GM12801 (cell line): ENCODE measurements around the gene GSTT2.

Experiments
- TF ChIP-seq, protein P1 (sequence below): IDR thresholded peaks from one replicate; pipeline ENCODE4 v1.5.1; 2011; ENCODE audit warnings: control low read depth; ENCODE audit not compliant: insufficient read length; ENCODE audit errors: extremely low read depth

GSTT2 gene

DNA sequence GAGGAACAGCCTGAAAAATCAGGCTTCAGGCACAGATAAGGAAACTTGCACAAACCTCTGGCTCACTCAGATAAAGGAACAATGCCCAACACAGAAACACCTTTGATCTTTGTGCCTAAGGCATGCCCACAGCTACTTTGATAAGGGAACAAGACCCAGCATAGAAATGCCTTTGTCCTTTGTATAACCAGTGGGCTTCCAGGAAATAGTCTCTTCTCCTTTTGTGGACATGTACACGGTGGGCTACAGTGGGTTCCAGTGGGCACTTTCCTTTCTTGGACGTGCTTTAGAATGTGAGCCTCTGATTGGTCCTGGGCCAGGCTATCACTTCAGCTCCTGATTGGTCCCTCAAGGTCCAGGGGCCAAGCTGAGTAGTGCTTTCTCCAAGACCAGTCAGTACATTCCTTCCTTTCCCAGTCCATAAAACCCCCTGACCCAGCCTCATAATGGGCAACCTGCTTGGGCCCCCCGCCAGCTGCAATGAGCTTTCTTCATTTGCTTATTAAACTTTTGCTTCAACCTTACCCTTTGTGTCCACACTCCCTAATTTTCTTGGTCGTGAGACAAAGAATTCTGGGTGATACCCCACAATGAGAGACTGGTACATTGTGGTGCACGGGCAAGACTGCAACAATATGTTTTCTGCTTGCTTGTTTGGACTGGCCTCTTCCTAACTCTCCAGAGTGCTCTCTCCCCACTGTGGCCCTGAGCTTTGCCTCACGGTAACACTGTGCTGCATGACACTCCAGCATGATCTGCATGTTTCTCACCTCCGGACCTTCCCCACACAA is 29.5 kb downstream of the GSTT2 start:
- TF ChIP-seq, protein P1, sequence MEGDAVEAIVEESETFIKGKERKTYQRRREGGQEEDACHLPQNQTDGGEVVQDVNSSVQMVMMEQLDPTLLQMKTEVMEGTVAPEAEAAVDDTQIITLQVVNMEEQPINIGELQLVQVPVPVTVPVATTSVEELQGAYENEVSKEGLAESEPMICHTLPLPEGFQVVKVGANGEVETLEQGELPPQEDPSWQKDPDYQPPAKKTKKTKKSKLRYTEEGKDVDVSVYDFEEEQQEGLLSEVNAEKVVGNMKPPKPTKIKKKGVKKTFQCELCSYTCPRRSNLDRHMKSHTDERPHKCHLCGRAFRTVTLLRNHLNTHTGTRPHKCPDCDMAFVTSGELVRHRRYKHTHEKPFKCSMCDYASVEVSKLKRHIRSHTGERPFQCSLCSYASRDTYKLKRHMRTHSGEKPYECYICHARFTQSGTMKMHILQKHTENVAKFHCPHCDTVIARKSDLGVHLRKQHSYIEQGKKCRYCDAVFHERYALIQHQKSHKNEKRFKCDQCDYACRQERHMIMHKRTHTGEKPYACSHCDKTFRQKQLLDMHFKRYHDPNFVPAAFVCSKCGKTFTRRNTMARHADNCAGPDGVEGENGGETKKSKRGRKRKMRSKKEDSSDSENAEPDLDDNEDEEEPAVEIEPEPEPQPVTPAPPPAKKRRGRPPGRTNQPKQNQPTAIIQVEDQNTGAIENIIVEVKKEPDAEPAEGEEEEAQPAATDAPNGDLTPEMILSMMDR: no peak

DNA sequence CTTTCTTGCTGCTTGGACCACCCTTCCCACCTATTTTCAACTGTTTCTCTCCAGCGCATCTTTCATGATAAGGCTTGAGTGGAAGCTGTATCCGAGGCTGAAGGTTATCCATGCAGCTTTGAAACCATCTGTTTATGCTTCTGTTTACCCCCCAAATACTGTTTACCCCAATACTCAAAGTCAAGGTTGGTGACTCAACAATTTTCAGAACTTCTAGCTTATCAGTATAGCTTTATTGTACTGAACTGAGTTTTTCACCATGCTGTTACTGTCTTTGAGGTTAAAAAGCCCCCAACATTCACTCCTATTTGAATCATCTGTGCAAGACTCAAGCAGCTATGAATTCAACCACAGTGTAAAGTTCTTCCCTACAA is 30.1 kb downstream of the GSTT2 start:
- TF ChIP-seq, protein P1: no peak

DNA sequence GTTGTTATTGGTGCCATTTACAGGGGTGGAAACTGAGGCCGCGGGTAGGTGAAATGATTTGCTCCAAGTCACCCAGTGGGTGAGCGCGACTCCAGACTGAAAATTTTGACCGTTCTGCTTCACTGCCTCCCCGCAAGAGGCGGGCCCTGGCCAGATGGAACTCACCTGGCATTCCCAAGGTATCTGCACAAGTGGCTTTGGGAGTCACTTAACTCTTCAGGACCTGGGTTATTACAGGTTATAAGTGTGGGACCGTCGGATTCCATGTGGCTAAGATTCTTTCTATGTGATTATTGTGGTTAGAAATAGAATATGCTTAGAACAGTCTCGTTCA is 31.8 kb downstream of the GSTT2 start:
- TF ChIP-seq, protein P1: no peak

DNA sequence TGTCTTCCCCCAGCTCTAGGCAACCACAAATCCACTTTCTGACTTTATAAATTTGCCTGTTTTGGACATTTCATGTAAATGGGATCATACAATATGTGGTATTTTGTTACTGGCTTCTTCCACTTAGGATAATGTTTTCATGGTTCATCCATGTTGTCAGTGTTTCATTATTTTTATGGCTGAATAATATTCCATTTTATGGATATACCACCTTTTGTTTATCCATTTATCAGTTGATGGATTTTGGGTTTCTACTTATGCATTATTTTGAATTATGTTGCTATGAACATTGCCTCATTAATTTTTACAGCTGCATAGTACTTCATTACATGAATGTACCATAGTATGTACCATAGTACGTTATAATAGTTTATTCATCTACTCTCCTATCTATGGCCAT is 36.2 kb downstream of the GSTT2 start:
- TF ChIP-seq, protein P1: no peak

GRCh38 chr22:24021304-24021703 is 41.4 kb downstream of the GSTT2 start:
- TF ChIP-seq, protein P1: no peak

DNA sequence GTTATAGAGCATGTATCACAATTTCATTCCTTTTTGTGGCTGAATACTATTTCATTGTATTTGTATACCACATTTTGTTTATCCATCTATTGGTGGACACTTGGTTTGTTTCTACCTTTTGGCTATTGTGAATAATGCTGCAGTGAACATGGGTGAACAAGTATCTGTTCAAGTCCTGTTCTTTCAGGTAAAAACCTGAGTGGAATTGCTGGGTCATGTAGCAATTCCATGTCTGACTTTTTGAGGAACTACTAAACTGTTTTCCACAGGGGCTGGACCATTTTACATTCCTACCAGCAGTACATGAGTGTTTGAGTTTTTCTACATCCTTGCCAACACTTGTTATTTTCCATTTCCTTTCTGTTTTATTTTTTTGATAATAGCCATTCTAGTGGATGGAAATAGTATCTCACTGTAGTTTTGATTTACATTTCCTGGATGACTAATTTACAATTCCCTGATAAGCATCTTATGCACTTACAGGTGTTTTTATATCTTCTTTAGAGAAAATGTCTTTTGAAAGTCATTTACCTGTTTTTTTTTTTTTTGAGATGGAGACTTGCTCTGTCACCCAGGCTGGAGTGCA is 43.4 kb downstream of the GSTT2 start:
- TF ChIP-seq, protein P1: no peak

GRCh38 chr22:24024354-24024753 is 44.4 kb downstream of the GSTT2 start:
- TF ChIP-seq, protein P1: no peak
